Measurements from ENCODE around the gene NCOR2.

The NCOR2 gene

DNA sequence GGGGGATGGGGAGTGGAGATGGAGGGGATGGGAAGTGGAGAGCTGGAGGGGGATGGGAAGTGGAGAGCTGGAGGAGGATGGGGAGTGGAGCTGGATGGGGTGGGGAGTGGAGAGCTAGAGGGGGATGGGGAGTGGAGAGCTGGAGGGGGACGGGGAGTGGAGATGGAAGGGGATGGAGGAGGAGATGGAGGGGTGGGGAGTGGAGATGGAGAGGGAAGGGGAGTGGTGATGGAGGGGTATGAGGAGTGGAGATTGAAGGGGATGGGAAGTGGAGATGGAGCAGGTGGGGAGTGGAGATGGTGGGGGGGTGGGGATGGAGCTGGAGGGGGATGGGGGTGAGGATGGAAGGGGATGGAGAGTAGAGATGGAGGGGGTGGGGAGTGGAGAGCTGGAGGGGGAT, 26.1 kb downstream of the NCOR2 start:
- FAIRE-seq = no peak

- no peak for FAIRE-seq
Measured at GRCh38 chr12:124539084-124540041, 28.0 kb downstream of the NCOR2 start.

DNA sequence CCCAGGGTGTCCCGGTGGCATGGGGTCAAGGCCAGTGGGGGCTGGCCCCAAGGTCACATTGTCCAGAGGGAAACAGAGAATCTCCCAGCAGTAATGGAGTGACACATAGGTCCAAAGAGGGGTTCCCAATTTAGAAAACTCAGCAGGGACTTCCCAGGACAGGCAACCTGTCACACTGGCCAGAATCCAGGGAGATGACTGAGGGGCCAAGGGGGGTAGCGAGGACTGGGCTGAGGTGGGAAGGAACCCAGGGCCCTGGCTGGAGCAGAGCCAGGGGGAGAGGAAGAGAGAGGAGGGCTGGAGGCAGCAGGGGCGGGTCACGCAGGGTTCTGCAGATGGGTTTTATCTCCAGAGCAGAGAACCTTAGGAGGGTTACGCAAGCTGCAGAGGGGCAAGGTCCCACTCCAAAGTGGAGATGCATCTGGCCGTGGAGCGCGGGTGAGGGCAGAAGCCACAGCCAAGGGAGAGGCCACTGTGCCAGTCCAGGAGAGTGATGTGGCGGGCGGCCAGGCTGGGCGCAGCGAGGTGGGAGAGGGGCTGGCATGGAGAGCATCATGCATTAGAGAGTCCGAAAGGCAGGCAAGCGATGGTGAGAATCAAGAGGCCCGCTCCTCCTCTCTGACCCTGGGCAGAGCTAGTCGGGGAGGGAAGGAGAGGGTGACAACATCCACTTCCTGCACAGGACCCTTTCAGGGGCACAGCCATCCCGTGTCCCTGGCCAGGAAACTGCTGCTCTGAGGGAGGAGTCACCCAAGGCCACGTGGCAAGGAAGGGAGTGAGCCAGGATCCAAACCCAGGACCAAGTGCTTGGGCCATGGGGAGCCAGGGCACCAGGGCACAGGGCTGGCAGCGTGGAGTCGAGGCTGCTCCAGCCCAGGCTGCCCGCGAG, 29.0 kb downstream of the NCOR2 start:
- no peak for FAIRE-seq

GRCh38 chr12:124537525-124538193, 29.8 kb downstream of the NCOR2 start:
- FAIRE-seq = no peak

DNA sequence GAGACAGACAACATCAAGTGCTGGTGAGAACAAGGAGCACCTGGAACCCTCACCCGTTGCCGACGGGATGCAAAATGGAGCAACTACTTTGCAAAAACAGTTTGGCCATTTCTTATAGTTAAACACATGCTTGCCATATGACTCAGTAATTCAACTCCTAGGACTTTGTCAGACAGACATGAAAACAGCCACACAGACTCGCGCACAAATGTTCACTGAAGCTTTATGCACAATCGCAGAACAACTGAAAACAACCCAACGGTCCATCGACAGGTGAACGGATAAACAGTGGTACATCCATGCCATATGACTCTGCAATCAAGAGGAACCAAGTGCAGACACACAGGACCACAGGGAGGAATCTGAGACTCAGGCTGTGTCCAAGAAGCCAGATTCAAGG, 30.8 kb downstream of the NCOR2 start:
- FAIRE-seq = no peak

- no peak for FAIRE-seq
Measured at GRCh38 chr12:124534776-124535740, 32.4 kb downstream of the NCOR2 start.

GRCh38 chr12:124533456-124533855, 34.0 kb downstream of the NCOR2 start:
- no peak for FAIRE-seq

- no peak for FAIRE-seq
Measured at GRCh38 chr12:124532967-124533366, 34.4 kb downstream of the NCOR2 start.

DNA sequence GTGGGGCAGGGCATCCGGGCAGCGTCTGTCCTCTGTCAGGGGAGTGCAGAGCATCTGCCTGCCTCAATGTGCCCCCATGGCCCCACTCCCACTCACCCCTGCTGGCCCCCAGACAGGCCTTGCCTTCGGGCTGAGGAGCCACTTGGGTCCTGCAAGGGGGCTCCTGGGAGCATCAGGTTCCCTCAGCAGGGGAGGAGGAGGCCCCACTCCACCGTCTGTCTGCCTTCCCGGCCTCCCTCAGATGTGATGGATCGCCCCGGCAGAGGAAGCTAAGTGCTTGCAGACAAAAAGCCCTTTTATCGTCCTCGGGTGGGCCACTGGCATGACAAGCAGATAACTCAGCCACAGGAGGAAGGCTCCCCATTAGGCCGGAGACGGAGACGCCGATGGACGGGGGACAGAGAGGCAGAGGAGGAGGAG, 35.1 kb downstream of the NCOR2 start:
- no peak for FAIRE-seq

DNA sequence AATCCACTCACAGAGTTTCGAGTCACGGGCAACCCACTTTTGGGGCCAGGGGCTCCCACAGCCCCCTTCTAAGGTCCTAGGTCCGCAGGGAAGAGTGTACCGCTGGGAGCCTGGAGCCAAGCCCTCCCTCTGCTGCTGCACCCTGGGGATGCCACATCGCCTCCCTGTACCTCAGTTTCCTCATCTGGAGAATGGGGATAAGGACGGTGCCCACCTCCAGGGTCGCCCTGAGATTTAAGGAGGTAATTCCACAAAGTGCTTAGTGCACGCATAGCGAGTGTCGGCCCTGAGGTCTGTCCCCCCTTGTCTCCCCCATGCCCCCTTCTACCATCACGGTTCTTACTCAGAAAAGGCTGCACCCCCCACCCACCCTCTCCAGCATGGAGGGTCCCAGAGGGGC, 35.5 kb downstream of the NCOR2 start:
- no peak for FAIRE-seq

GRCh38 chr12:124531281-124531745, 36.1 kb downstream of the NCOR2 start:
- FAIRE-seq = no peak

DNA sequence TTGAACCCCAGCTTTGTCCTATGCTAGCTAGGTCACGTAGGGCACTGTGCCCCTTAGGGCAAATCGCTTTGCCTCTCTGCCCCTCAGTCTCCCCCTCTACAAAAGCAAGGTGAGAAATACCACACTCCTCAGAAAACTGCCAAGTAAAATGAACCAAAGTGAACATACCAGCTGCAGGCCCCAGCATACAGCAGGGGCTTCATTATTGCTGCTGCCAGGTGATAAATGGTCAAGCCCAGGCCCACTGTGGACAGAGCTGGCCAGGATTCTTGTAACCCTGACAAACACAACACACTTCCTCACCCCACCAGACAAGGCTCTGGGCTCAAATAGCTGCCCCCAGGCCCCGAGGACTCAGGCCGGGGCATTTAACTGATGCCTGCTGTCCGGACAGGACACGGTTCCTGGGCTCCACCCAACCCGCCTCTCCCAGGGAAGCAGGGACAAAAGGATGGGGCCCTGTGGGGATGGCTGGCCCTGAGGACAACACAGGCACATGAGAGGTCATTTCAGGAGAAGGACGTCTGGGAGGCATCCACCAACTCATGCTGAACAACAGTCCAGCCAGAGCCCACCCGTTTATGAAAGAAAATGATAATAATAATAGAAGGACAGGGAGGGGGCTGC, 36.7 kb downstream of the NCOR2 start:
- no peak for FAIRE-seq

- FAIRE-seq = no peak
Measured at GRCh38 chr12:124529565-124530276, 37.7 kb downstream of the NCOR2 start.

GRCh38 chr12:124527861-124528561, 39.4 kb downstream of the NCOR2 start:
- FAIRE-seq = no peak

GRCh38 chr12:124525927-124526692, 41.3 kb downstream of the NCOR2 start:
- FAIRE-seq = no peak

DNA sequence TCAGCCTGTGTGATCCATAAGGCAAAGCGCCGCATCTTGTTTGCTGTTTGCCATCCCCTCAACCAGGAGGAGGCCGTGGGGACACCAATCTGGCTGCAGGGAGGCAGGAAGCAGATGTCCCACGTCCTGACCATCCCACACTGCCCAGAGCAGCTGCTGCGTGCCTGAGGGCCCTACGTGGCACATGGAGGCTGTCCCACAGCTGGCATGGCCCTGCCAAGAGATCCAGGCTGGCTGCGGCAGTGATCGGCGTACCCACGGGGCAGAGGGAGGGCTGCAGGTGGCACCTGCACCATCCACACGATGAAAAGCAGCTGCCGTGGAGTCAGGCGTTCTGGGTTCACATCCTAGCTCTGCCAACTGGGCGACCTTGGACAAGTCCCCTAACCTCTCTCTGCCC, 42.0 kb downstream of the NCOR2 start:
- no peak for FAIRE-seq

DNA sequence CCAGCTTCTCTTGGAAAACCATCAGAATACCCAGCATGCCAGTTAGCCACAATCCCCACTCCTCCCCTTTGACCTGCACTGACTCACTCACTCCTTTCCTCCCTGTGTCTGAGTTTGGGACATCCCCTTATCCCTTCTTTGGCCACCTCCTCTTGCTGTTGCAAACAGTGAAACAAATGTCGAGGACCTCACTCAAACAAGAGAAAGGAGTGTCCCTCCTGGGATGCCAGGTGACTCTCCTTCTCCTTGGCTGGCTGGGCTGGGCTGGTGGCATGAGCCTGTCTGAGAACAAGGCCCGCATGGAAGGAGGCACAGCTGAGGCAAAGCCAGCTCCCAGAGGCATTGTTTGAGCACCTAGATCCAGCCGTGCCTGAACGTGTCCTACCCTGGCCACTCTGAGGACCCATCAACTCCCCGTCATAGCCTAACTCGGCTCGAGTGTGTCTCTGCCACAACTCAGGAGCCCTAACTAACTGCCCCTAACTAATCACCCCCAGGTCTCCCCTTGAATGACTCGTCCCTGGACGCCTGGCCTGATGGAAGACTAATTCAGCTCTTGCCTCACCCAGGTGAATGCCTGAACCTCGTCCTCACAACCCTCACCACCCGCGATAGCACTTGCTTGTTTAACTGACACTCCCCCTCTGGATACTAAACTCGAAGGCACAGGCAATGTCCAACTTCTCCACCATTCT, 43.0 kb downstream of the NCOR2 start:
- no peak for FAIRE-seq

- FAIRE-seq = no peak
Measured at GRCh38 chr12:124523071-124523470, 44.3 kb downstream of the NCOR2 start.

All from G401.6 (cell line).